Gastrocnemius medialis (tissue), 4 donors: ENCODE data around the gene SNCB. TPM values are rescaled to one million over a fixed set of nuclear protein-coding genes. Genes with fewer than 3 reads are reported as not detected.

ENCODE experiments used
- ATAC-seq, 2 donors: fragments of 150-250 bp; one replicate each; pipeline ENCODE4 v1.9.1; 2016
- DNase-seq, 2 donors: peaks; one replicate each; pipeline ENCODE4 v3.0.0-alpha.2; 2019
- H3K27ac ChIP-seq, 4 donors: fragments of 200-600 bp; sonication (generic); 1 replicate in 1 of 4; 2 replicates in 3 of 4; pipeline ENCODE4 v1.5.1; 2016 to 2018; ENCODE audit warnings: mild to moderate bottlenecking in 2 of 4, moderate library complexity in 1 of 4
- H3K27me3 ChIP-seq, 3 donors: fragments of 200-600 bp; sonication (generic) in 2 of 3; 1 replicate in 1 of 3; 2 replicates in 2 of 3; pipeline versions ENCODE4 v1.5.1 to v1.6.0; 2016 to 2019; ENCODE audit warnings: mild to moderate bottlenecking in 1 of 3, moderate library complexity in 1 of 3
- H3K36me3 ChIP-seq, 2 donors: fragments of 200-600 bp; sonication (generic) in 1 of 2; one replicate each; pipeline ENCODE4 v1.5.1; 2017 to 2018
- H3K4me1 ChIP-seq, 2 donors: fragments of 200-600 bp; sonication (generic) in 1 of 2; one replicate each; pipeline ENCODE4 v1.5.1; 2016 to 2017; ENCODE audit warnings: mild to moderate bottlenecking in 2 of 2
- H3K4me3 ChIP-seq, 4 donors: fragments of 200-600 bp; sonication (generic) in 3 of 4; 1 replicate in 1 of 4; 2 replicates in 3 of 4; pipeline ENCODE4 v1.5.1; 2016 to 2019; ENCODE audit warnings: mild to moderate bottlenecking in 2 of 4
- H3K9me3 ChIP-seq, 3 donors: fragments of 200-600 bp; sonication (generic) in 2 of 3; 1 replicate in 1 of 3; 2 replicates in 2 of 3; pipeline ENCODE4 v1.5.1; 2016 to 2019
- CTCF ChIP-seq, 5 experiments: fragments of 450-650 bp in 3 of 5; fragments of 200-600 bp in 2 of 5; sonication (generic) in 2 of 5; IDR thresholded peaks in 4 of 5; conservative IDR thresholded peaks in 1 of 5; 1 replicate in 4 of 5; 2 replicates in 1 of 5; pipeline ENCODE4 v1.5.1; 2016 to 2019; ENCODE audit warnings: antibody characterized with exemption in 5 of 5, mild to moderate bottlenecking in 3 of 5, moderate library complexity in 3 of 5
- POLR2A ChIP-seq, 2 donors: fragments of 450-650 bp; IDR thresholded peaks; one replicate each; pipeline ENCODE4 v1.6.1; 2017; ENCODE audit warnings: antibody characterized with exemption in 2 of 2, mild to moderate bottlenecking in 2 of 2, moderate library complexity in 2 of 2
- in situ Hi-C, 4 donors: fragments of 200-750 bp; cut with MboI; loops; one replicate each; pipeline versions ENCODE4 v1.15.0 to v1.8.0; 2017; ENCODE audit warnings: low sequenced_read_pairs in 4 of 4
- intact Hi-C: fragments of 100-400 bp; cut with DNase I; formaldehyde crosslinking; loops from one replicate; pipeline ENCODE4 v1.15.1; 2023; ENCODE audit warnings: low total_unique reads
- total RNA-seq, 4 donors: library from RNA; depleted of rRNA; stranded (reverse); fragments of >200 nt; gene quantifications; one replicate each; pipeline versions ENCODE4 v1.1.0 to v1.2.3, GENCODE V29; 2016

SNCB gene
- total RNA-seq, 4 donors from 2014 or later: 0.20 TPM; not detected in 3

- intact Hi-C loops: loop anchor here (5.0 kb wide), 1 partner anchor 298 kb away; no protein-coding TSS in a partner anchor
- peaks cover 12% of the 10 kb centered on the region in 3 donors for H3K27me3 ChIP-seq
- TF ChIP-seq CTCF (IDR thresholded peaks at IDR 0.05 in 4 of 5, conservative IDR thresholded peaks at IDR 0.05 in 1 of 5) (no peak), POLR2A (IDR thresholded peaks at IDR 0.05) (no peak)
- ATAC-seq (no peak), DNase-seq (no peak)
- H3K36me3 ChIP-seq: no peaks in the 10 kb centered on the region
- peaks cover 0 to 4% of the 10 kb centered on the region in 2 donors for H3K4me1 ChIP-seq
- no peaks in the 10 kb centered on the region for H3K9me3 ChIP-seq
- H3K27ac ChIP-seq: no peak overlapping the region
- no peak overlapping the region for H3K4me3 ChIP-seq
- in situ Hi-C loops: loop anchor here in 2 of 4 donors (25.0 kb wide), 2 partner anchors 303 to 453 kb away; no protein-coding TSS in a partner anchor
Observed at GRCh38 chr5:176659512-176659839, 29.1 kb upstream of the SNCB start.

GRCh38 chr5:176658817-176659511 is 28.6 kb upstream of the SNCB start:
- Histone ChIP-seq H3K4me1 (peaks cover 0 to 4% of the 10 kb centered on the region in 2 donors), H3K36me3 (peaks cover 0 to 1% of the 10 kb centered on the region in 2 donors), H3K4me3 (no peak overlapping the region), H3K27ac (no peak overlapping the region), H3K9me3 (no peaks in the 10 kb centered on the region), H3K27me3 (peaks cover 7 to 12% (median 7%) of the 10 kb centered on the region in 3 donors)
- no peak for TF ChIP-seq POLR2A (IDR thresholded peaks at IDR 0.05)
- TF ChIP-seq CTCF (IDR thresholded peaks at IDR 0.05 in 4 of 5, conservative IDR thresholded peaks at IDR 0.05 in 1 of 5): no peak
- intact Hi-C loops (loop anchor here (5.0 kb wide), 1 partner anchor 298 kb away; no protein-coding TSS in a partner anchor), in situ Hi-C loops (loop anchor here in 2 of 4 donors (25.0 kb wide), 2 partner anchors 303 to 453 kb away; no protein-coding TSS in a partner anchor)
- DNase-seq: no peak
- no peak for ATAC-seq

- H3K9me3 ChIP-seq: no peaks in the 10 kb centered on the region
- ATAC-seq: peak in 1 of 2 donors; percentile 62
- H3K4me1 ChIP-seq: peaks cover 0 to 4% of the 10 kb centered on the region in 2 donors
- H3K27me3 ChIP-seq: peaks cover under 1 to 6% (median 5%) of the 10 kb centered on the region in 3 donors
- TF ChIP-seq POLR2A (IDR thresholded peaks at IDR 0.05) (no peak), CTCF (IDR thresholded peaks at IDR 0.05 in 4 of 5, conservative IDR thresholded peaks at IDR 0.05 in 1 of 5) (peak; percentile 40 to 81 (median 66))
- intact Hi-C loops (loop anchor here (5.0 kb wide), 1 partner anchor 299 kb away; no protein-coding TSS in a partner anchor), in situ Hi-C loops (loop anchor here in 2 of 4 donors (25.0 kb wide), 2 partner anchors 304 to 454 kb away; no protein-coding TSS in a partner anchor)
- no peak overlapping the region for H3K4me3 ChIP-seq
- peaks cover 0 to 8% of the 10 kb centered on the region in 2 donors for H3K36me3 ChIP-seq
- H3K27ac ChIP-seq: no peak overlapping the region
- DNase-seq: peak in 1 of 2 donors; percentile 51
Observed at GRCh38 chr5:176658007-176658599, 27.8 kb upstream of the SNCB start.

GRCh38 chr5:176656467-176656990 is 26.2 kb upstream of the SNCB start:
- ATAC-seq (no peak), DNase-seq (no peak)
- H3K36me3 ChIP-seq: peaks cover 0 to 8% of the 10 kb centered on the region in 2 donors
- no peak overlapping the region for H3K27ac ChIP-seq
- H3K9me3 ChIP-seq: no peaks in the 10 kb centered on the region
- in situ Hi-C loops: loop anchor here in 2 of 4 donors (25.0 kb wide), 2 partner anchors 306 to 456 kb away; no protein-coding TSS in a partner anchor
- TF ChIP-seq CTCF (IDR thresholded peaks at IDR 0.05 in 4 of 5, conservative IDR thresholded peaks at IDR 0.05 in 1 of 5) (no peak), POLR2A (IDR thresholded peaks at IDR 0.05) (no peak)
- intact Hi-C loops: loop anchor here (5.0 kb wide), 1 partner anchor 301 kb away; no protein-coding TSS in a partner anchor
- no peaks in the 10 kb centered on the region for H3K27me3 ChIP-seq
- H3K4me1 ChIP-seq: peaks cover 0 to 4% of the 10 kb centered on the region in 2 donors
- H3K4me3 ChIP-seq: no peak overlapping the region
